HCT116 (cell line): ENCODE results near the gene LIMD2. TPM values are rescaled to one million over a fixed set of nuclear protein-coding genes. Genes with fewer than 3 reads are reported as not detected.

Source experiments
- ATAC-seq: fragments of 200-7000 bp; cut with Tn5 transposase; 2 replicates; pipeline ENCODE4 v1.9.1; 2020; ENCODE audit warnings: mild to moderate bottlenecking, moderate library complexity
- BruUV-seq: library from RNA; stranded (reverse); fragments of 400-500 nt; replicated peaks from 2 replicates; lab custom pipeline; 2021; lab: Mats Ljungman, UMichigan
- CTCF ChIA-PET: fragments of 300-600 bp; sonication (Branson Sonifier 250); formaldehyde crosslinking; loops from one replicate; lab custom pipeline; 2021; ENCODE audit warnings: antibody characterized with exemption; lab: Charles Lee
- POLR2A ChIA-PET: fragments of 300-600, 350-600 bp; sonication (Branson Sonifier 250); formaldehyde crosslinking; loops from one replicate; lab custom pipeline; 2021; ENCODE audit warnings: antibody characterized with exemption; lab: Charles Lee
- RAD21 ChIA-PET, 2 experiments: fragments of 300-600 bp; sonication (Branson Sonifier 250); formaldehyde crosslinking; loops; one replicate each; lab custom pipeline; 2023; ENCODE audit warnings: low total read pairs in 2 of 2; ENCODE audit not compliant: uncharacterized antibody in 2 of 2, unreplicated experiment in 2 of 2, low non-redundant PET in 1 of 2; lab: Charles Lee
- DNase-seq: peaks from one replicate; pipeline ENCODE4 v3.0.0-alpha.2; 2010; ENCODE audit warnings: low read depth, low spot score
- H2AFZ ChIP-seq: fragments of 200-600 bp; shearing (Covaris generic), sonication (generic); 2 replicates; pipeline ENCODE4 v1.6.1; 2017; ENCODE audit warnings: low read depth, mixed run types, mixed read lengths, antibody characterized with exemption, low read length; ENCODE audit not compliant: poor library complexity, severe bottlenecking
- H3K27ac ChIP-seq: 2 replicates; pipeline ENCODE4 v1.5.1; 2012; ENCODE audit warnings: low read depth, low read length
- H3K27me3 ChIP-seq: fragments of 200-600 bp; sonication (generic); 2 replicates; pipeline ENCODE4 v1.6.1; 2016; ENCODE audit warnings: mixed run types, low read length, mixed read lengths; ENCODE audit not compliant: insufficient read depth
- H3K36me3 ChIP-seq, 2 experiments: fragments of 200-500 bp in 1 of 2; fragments of 200-600 bp in 1 of 2; sonication (Bioruptor generic) in 1 of 2; sonication (generic) in 1 of 2; 2 replicates each; pipeline versions ENCODE4 v1.5.1 to v1.6.1; 2014 to 2016; ENCODE audit warnings: low read length in 2 of 2, inconsistent platforms in 1 of 2, mixed read lengths in 1 of 2, mixed run types in 1 of 2; ENCODE audit not compliant: insufficient read depth in 2 of 2, control insufficient read depth in 1 of 2
- H3K4me1 ChIP-seq, 2 experiments: fragments of 200-600 bp in 1 of 2; sonication (generic) in 1 of 2; 2 replicates each; pipeline versions ENCODE4 v1.5.1 to v1.6.1; 2012 to 2017; ENCODE audit warnings: low read length in 2 of 2, inconsistent platforms in 1 of 2, mild to moderate bottlenecking in 1 of 2, mixed read lengths in 1 of 2, mixed run types in 1 of 2, moderate library complexity in 1 of 2; ENCODE audit not compliant: insufficient read depth in 2 of 2, control insufficient read depth in 1 of 2
- H3K4me2 ChIP-seq: fragments of 200-600 bp; sonication (generic); 2 replicates; pipeline ENCODE4 v1.6.1; 2017; ENCODE audit warnings: mixed run types, low read length, mixed read lengths
- H3K4me3 ChIP-seq, 2 experiments: fragments of 200-600 bp in 1 of 2; sonication (generic) in 1 of 2; replicated peaks in 1 of 2; 2 replicates each; pipeline ENCODE4 v1.5.1; 2011 to 2016; ENCODE audit warnings: low read length in 2 of 2, control low read depth in 1 of 2, low read depth in 1 of 2, mild to moderate bottlenecking in 1 of 2, mixed read lengths in 1 of 2, mixed run types in 1 of 2
- H3K79me2 ChIP-seq: fragments of 200-600 bp; sonication (generic); 2 replicates; pipeline ENCODE4 v1.6.1; 2017; ENCODE audit warnings: mild to moderate bottlenecking, mixed run types, low read length, moderate library complexity, mixed read lengths; ENCODE audit not compliant: insufficient read depth
- H3K9ac ChIP-seq: fragments of 200-600 bp; sonication (generic); 2 replicates; pipeline ENCODE4 v1.6.1; 2016; ENCODE audit warnings: low read length, mixed read lengths
- H3K9me2 ChIP-seq: fragments of 200-600 bp; sonication (generic), shearing (Covaris generic); 2 replicates; pipeline ENCODE4 v1.6.1; 2017; ENCODE audit warnings: mixed run types, mild to moderate bottlenecking, moderate library complexity; ENCODE audit not compliant: insufficient read depth
- H3K9me3 ChIP-seq, 2 experiments: fragments of 200-500 bp in 1 of 2; fragments of 200-600 bp in 1 of 2; sonication (Bioruptor generic) in 1 of 2; sonication (generic) in 1 of 2; 2 replicates each; pipeline ENCODE4 v1.6.1; 2014 to 2017; ENCODE audit warnings: low read length in 2 of 2, mixed read lengths in 2 of 2, inconsistent platforms in 1 of 2, low read depth in 1 of 2, mild to moderate bottlenecking in 1 of 2, mixed run types in 1 of 2, moderate library complexity in 1 of 2; ENCODE audit not compliant: control insufficient read depth in 1 of 2, insufficient read depth in 1 of 2
- H4K20me1 ChIP-seq: fragments of 200-600 bp; sonication (generic), shearing (Covaris generic); 2 replicates; pipeline ENCODE4 v1.6.1; 2017; ENCODE audit warnings: mixed run types, mild to moderate bottlenecking, moderate library complexity; ENCODE audit not compliant: insufficient read depth
- ATF3 ChIP-seq: IDR thresholded peaks from 2 replicates; pipeline ENCODE4 v1.6.1; 2012
- CBX3 ChIP-seq: IDR thresholded peaks from 2 replicates; pipeline ENCODE4 v1.6.1; 2012; ENCODE audit warnings: low read depth
- EGR1 ChIP-seq: IDR thresholded peaks from 2 replicates; pipeline ENCODE4 v1.6.1; 2012; ENCODE audit warnings: low read depth
- EZH2phosphoT487 ChIP-seq: fragments of 200-600 bp; IDR thresholded peaks from 2 replicates; pipeline ENCODE4 v1.6.1; 2018; ENCODE audit warnings: antibody characterized with exemption, borderline replicate concordance
- RAD21 ChIP-seq: IDR thresholded peaks from 2 replicates; pipeline ENCODE4 v1.6.1; 2012; ENCODE audit warnings: low read depth, mild to moderate bottlenecking
- SRF ChIP-seq: IDR thresholded peaks from 2 replicates; pipeline ENCODE4 v1.6.1; 2012; ENCODE audit warnings: low read depth
- TCF7L2 ChIP-seq: IDR thresholded peaks from 2 replicates; pipeline ENCODE4 v1.7.0; 2011; ENCODE audit warnings: borderline replicate concordance, inconsistent platforms; ENCODE audit not compliant: insufficient read depth, insufficient read length; ENCODE audit errors: extremely low read depth
- intact Hi-C: fragments of 100-400 bp; cut with micrococcal nuclease; formaldehyde crosslinking; loops from 2 replicates; pipeline ENCODE4 v1.10.0; 2022
- total RNA-seq: library from RNA; stranded (reverse); gene quantifications from one replicate; pipeline ENCODE4 v1.2.1, GENCODE V29; 2021; ENCODE audit not compliant: unreplicated experiment
- TF ChIP-seq, protein P1 (sequence below): IDR thresholded peaks from 2 replicates; pipeline ENCODE4 v1.6.1; 2012; ENCODE audit warnings: low read depth

Gene LIMD2
- total RNA-seq, 1 experiment from 2014 or later, result 8.4 TPM

DNA sequence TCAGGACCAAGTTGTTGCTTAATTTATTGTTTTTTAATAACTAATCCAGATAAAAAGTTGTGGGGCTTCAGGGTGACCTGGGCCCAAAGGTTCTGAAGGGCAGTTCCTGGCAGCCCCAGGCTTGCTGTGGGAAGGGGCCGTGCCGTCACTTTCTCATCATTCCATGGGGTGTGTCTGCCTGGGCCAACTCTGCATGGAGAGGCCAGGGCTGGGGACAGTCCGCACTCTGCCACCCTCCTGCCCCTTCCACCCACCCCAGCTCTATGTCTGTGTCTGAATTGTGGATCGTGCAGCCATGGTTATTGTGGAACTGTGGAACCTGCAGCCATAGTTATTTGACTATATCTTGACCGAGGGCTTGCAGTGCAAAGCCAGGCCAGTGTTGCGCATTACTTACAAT, 4.0 kb downstream of the LIMD2 start (continued):
- TF ChIP-seq TCF7L2 (no peak), CBX3 (no peak), EGR1 (no peak)
- TF ChIP-seq, all 23 proteins: peak for 0

DNA sequence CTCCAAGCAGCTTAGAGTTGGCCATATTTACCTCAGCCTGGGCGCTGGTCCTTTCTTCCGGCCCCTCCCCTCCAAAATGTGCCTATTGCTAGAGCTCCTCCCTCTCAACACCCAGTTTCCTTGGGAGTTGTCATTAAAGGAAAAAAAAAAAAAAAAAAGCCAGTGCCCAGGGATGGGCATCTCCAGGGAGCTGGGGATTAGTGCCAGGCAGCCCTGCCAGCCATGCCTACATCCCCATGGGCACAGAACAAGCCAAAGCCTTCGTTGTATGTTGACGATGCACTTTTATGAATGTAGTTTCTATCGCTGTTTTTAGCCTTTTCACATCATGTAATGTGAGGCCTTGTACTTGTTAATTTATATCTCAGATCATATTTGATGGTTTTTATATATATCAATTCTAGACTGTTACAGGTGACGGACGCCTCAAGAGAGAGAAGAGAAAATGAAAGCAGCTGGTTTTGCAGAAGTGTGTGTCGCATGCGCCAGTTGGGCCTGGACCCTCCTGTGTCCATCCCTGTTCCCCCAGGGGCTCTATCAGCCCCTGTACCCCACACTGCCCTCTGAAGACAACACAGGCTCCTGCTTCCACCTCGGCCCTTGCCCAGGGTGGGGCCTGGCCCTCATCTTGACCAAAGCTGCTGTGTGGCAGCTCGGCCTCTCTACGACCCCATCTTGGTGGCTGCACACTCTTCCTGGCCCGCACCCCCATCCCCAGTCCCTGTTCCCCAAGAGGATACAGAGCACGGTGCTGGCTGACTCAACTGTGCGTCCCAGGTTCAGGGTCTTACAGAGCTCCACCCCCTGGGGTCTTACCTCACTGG, 4.8 kb downstream of the LIMD2 start:
- H3K79me2 ChIP-seq, result no peaks in the 10 kb centered on the region
- H4K20me1 ChIP-seq, result no peaks in the 10 kb centered on the region
- no peaks in the 10 kb centered on the region for H3K27me3 ChIP-seq
- RAD21 ChIA-PET, result interaction anchor here (0.7 kb wide), 2 partner anchors 76 to 163 kb away, joined by 3 read pairs; no protein-coding TSS in a partner anchor
- H3K4me2 ChIP-seq, result no peak overlapping the region
- POLR2A ChIA-PET, result interaction anchor here (0.7 kb wide), 1 partner anchor 94 kb away, joined by 4 read pairs; no protein-coding TSS in a partner anchor
- H2AFZ ChIP-seq, result no peak overlapping the region
- ATAC-seq (no peak), DNase-seq (no peak)
- H3K4me1 ChIP-seq, result peaks cover 0 to 22% of the 10 kb centered on the region in 2 experiments; a peak in 2 of 4 replicates
- H3K9ac ChIP-seq, result no peak overlapping the region
- no peaks in the 10 kb centered on the region for H3K9me3 ChIP-seq
- no TSS peak for BruUV-seq
- H3K4me3 ChIP-seq, result no peak overlapping the region
- CTCF ChIA-PET, result interaction anchor here (0.7 to 2.0 kb wide), 5 partner anchors 9 to 683 kb away, joined by 3 to 8 read pairs (median 3); no protein-coding TSS in a partner anchor
- H3K36me3 ChIP-seq, result peaks cover 3 to 5% of the 10 kb centered on the region in 2 experiments; a peak in 2 of 4 replicates
- no peak for TF ChIP-seq ATF3
- TF ChIP-seq SRF, result no peak
- no peak for TF ChIP-seq RAD21
- TF ChIP-seq, protein P1, sequence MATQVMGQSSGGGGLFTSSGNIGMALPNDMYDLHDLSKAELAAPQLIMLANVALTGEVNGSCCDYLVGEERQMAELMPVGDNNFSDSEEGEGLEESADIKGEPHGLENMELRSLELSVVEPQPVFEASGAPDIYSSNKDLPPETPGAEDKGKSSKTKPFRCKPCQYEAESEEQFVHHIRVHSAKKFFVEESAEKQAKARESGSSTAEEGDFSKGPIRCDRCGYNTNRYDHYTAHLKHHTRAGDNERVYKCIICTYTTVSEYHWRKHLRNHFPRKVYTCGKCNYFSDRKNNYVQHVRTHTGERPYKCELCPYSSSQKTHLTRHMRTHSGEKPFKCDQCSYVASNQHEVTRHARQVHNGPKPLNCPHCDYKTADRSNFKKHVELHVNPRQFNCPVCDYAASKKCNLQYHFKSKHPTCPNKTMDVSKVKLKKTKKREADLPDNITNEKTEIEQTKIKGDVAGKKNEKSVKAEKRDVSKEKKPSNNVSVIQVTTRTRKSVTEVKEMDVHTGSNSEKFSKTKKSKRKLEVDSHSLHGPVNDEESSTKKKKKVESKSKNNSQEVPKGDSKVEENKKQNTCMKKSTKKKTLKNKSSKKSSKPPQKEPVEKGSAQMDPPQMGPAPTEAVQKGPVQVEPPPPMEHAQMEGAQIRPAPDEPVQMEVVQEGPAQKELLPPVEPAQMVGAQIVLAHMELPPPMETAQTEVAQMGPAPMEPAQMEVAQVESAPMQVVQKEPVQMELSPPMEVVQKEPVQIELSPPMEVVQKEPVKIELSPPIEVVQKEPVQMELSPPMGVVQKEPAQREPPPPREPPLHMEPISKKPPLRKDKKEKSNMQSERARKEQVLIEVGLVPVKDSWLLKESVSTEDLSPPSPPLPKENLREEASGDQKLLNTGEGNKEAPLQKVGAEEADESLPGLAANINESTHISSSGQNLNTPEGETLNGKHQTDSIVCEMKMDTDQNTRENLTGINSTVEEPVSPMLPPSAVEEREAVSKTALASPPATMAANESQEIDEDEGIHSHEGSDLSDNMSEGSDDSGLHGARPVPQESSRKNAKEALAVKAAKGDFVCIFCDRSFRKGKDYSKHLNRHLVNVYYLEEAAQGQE, result no peak
- TF ChIP-seq EZH2phosphoT487, result no peak
- TF ChIP-seq TCF7L2, result no peak
- H3K9me2 ChIP-seq, result no peaks in the 10 kb centered on the region
- H3K27ac ChIP-seq, result no peak overlapping the region
- intact Hi-C loops, result loop anchor here (5.0 kb wide), 2 partner anchors 132 to 268 kb away; partner anchors contain the start of genes FTSJ3 and PSMC5
